ENCODE data around the gene CYB561D2.

The CYB561D2 gene

DNA sequence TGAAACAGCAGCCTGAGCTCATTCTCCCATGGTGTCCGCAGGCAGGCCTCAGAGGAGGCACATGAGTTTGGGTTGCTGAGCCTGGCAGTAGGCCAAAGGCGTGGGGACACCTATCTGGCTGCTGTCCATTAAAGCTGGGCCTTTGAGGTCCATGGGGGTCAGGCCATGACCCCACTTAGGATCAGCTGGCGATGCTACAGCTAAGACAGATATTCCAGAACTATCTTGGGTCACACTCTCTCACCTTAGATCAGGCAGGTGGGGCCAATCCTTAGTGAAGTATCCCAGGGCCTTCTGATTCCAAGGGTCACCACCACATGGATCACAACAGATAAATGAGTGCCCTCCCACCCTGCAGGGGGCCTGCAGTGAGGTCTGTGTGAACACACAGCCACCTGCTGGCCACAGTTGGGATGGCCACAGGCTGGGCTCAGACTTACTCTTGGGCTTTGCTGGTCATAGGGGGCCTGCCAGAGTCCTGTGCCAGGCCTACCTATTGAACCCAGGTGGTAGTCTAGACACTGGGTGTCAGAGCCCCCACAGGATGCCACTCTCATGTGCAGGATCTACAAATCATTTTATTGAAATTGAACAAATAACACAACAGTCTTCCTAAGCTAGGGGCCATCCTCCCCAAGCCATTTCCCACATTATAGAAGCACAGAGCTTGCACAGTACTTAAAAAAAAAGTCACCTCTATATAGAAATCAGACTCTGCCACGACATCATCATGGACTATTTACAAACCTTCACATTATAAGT, 26.1 kb upstream of the CYB561D2 start:
- DNase-seq = peak; percentile 57

DNA sequence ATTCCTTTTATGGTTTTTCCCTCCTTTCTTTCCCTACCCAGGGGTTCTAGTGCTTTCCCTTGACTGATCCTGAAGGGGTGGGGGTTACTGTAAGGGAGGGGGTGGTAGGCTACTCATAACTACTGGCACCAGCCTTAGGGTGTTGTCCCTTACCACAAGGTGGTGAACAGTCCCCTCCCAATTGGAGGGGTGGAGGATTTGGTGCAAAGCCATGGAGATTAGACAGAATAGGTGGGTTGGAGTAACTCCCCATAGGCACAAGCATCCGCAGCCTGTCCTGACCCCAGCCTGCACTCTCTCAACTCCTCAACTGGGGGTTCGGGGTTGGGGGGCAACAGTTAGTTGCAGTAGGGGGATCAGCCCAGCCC, 25.6 kb upstream of the CYB561D2 start:
- DNase-seq = no peak

DNA sequence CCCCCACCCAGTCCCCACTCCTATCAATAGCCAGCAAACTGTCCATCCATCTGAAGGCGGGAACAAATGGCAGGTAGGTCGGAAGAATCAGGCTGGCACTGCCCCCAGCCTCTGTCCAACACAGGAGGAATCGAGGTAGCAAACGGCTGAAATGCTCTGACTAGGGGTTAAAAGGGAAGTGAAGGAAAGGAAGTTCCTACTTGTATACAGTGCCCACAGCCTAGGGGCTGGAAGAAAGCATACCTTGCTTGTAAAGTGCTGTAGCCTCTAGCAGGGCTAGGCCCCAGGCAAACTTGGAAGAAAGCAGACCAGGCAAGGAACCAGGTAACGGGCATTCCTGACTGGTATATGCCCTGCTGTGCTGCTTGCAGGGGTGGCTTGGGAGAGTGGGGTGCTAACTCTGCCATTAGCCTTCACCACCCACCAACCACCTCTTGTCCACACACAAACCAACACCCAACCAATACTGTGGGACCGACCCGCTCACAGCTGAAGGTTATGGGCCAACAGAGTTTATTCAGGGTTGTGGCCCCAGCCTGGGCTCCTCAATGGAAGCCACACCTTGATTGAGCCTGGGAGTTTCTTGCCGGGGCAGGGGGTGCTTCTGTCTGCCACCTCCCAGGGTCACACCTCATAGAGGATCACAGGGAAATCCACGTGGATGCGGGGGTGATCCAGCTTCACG, 25.0 kb upstream of the CYB561D2 start:
- no peak for DNase-seq

DNA sequence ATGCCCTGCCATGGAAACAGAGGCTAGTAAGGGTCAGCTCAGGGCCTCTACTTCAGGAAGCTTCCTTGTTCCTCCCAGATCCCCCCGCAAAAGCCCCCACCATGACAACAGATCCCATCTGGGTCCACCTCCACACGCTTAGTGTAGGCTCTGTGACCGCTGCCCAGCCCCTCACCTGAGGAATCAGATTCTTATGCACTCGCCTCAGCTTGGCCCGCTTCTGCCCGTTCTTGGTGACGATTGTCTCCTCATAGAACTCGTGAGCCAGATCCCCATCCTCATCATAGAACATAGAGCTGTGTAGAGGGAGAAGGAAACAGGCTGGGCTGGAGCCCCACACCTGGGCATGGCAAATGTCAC, 24.5 kb upstream of the CYB561D2 start:
- DNase-seq = no peak

DNA sequence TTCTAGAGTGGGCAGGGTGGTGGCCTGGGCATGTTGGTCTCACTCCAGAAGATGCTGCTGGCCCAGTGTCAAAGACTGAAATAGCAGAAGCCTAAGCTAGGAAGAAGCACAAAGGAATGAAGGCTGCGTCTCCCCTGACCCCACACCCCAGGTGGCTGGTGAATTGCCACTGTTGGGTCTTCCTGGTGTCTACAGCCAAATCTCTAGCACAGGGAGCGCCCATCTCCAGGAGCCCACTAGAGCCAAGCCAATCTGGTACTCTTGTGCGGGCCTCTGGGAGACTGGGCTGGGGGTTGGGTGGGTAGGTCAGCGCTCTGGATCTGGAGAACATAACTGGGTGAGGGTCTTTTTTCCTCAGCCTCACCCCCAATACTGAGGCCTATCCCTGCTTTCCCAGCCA, 23.5 kb upstream of the CYB561D2 start:
- DNase-seq = no peak

DNA sequence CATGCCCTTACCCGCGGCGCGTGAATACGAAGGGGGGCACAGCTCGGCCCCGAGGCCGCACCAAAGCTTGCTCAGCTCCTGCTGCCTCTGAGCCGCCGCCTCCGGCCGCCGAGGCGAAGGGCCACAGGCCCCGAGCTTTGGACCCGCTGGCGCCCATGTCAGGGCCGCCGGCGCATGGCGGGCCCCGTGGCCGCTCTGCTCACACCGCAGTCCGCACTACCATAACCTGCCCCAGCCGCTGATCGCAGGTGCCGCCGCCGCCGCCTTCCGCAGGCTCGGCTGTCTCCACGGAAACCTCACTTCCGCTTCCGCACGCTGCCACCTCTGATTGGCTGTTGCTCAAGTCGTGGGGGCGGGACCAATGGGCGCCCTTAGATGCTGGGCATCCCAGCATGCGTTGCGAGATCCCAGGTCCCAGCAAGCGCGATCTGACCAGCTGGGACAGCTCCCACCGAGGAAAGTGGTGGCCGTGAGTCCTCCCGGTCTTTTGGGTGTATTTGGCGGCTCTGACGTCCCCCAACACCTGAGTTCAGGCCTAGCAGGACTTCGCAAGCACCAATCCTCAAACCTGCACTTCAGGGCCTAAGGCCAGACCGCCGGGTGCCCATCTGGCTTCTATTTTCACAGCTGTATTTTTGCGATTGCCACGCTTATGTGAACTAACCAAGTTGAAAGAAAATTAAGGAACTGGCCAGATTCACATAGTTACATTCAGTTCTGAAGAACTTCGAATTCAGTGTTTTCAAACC, 22.5 kb upstream of the CYB561D2 start, which contains the start of gene TUSC2:
TSS of gene TUSC2 (minus strand) at position 281 of the 749 bp plus-strand sequence. CDS start at position 157, 124 bp downstream.
- DNase-seq = peak; percentile 93

DNA sequence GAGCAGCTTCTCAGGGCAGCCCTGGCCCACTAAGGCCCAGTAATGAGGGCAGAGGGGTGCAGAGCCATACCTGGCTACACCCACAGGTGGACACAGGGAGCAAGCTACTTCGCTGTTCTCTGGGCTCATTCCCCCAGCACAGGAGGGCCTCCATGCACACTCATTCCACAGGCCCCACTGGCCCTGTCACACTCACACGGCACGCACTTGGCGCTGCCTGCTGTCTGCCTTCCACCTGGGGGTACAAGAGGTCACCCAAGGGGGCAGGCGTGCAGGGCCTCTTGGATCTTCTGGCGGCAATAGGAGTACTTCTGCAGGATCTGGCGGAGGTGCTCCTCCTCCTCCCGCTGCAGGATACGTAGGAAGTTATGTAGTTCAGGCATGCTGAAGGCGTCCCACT, 20.3 kb upstream of the CYB561D2 start:
- DNase-seq = no peak

DNA sequence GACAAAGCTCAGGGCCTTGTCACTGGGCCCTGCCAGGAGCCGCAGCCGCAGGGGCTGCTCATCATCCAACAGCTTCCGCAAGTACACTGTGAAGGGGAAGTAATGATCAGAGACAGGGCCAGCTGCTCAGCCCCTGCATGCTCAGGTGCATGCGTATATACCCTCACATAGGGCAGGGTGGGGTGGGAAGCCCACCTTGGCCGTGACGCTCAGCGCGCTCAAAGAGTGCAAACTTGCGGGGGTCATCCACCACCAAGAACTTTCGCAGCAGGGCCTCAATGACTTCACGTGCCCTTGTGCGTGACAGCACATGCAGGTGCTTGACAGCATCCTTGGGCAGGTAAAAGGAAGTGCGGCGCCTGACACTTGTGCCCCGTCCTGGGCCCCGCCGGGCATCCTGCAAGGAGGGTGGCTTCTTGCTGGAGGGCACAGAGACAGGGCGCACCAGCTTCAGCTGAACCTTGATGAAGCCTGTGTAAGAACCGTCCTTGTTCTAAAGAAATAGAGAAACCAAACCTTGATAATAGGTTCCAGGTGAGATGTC, 19.2 kb upstream of the CYB561D2 start:
- DNase-seq = no peak

DNA sequence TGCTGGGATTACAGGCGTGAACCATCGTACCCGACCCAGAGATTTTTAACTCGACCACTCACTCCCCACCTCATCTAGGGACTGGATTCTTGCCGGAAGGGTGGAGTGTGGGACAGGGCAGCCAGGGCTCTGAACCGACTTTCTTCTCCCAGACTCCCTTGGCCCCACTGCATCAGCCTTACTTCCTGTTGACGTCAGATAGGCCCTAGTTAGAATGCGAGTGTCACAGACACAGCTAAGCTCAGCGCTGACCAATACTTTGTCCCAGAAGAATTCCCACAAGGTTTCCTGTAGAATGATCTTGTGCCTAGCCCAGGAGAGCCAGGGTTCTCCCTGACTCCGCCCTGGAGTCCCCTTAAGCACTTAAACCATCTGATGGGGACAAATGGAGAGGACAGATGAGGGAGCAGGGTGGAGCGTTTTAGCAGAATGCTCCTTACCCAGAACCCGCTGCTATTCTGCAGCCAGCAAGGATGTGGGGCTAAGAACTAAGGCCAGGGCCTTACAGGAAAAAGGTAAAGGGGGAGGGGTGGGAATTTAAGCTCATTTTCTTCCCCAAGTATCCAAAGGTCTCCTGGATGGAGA, 16.8 kb upstream of the CYB561D2 start:
- DNase-seq = peak; percentile 41

DNA sequence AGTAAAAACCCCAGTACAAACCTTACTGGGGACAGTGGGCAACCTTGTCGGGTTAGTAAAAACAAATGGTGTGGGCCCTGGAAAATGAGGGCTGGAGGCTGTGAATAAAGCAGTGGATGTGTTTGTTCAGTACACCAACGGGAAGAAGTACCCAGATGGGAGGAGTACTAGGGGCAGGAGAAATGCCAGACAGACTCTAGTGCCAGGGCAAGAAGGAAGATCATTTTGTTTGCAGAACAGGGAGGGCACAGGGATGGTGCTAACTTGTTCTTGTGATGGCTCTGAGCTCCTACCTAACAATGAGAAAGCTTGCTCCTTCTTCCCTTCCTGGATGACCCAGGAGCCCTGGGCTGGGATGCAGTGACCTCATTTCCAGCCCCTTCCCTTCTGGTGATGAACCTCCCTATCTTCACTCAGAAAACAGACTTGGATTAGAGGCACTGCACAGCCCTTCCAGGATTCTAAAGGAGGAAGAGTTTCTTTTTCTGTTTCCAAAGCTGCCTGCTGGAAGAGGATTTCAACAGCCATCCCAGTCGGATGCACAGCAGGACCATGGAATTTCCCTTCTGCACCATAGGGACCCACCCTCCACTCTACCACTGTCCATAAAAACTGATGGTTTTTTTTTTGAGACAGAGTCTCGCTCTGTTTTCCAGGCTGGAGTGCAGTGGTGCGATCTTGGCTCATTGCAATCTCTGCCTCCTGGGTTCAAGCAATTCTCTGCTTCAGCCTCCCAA, 16.2 kb upstream of the CYB561D2 start:
- DNase-seq = no peak

DNA sequence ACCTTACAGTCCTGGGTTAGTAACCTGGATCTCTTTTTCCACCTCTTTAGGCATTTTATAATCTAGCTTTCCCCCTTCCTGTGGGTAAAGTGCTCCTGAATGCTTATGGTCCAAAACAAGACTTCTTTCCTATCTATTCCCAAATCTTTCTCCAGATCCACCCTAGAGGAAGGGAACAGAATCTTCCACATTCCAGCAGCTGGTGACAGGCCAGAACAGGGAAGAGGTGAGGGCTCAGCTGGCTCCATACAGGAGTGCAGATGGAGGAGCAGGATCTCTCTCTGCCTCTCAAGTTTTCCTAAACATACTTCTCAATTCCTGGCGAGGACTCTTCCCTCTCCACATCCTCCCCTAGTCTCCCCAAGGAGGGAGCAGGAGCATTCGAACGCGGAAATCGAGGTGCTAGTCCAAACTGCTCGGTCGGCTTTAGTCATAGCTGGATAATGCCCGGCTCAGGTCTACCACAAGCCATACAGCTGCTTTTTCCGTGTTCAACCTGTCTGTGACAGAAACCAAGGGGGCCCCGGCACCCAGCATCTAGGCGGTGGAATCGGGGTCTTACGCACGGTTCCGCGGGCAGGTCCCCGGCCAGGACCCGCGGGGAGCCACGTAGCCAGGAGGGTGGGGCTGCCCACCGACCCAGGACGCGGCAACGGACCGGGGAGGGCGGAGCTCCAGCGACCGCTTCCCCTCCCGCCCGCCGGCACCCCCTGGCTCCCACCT, 14.0 kb upstream of the CYB561D2 start:
- peak; percentile 12 for DNase-seq

DNA sequence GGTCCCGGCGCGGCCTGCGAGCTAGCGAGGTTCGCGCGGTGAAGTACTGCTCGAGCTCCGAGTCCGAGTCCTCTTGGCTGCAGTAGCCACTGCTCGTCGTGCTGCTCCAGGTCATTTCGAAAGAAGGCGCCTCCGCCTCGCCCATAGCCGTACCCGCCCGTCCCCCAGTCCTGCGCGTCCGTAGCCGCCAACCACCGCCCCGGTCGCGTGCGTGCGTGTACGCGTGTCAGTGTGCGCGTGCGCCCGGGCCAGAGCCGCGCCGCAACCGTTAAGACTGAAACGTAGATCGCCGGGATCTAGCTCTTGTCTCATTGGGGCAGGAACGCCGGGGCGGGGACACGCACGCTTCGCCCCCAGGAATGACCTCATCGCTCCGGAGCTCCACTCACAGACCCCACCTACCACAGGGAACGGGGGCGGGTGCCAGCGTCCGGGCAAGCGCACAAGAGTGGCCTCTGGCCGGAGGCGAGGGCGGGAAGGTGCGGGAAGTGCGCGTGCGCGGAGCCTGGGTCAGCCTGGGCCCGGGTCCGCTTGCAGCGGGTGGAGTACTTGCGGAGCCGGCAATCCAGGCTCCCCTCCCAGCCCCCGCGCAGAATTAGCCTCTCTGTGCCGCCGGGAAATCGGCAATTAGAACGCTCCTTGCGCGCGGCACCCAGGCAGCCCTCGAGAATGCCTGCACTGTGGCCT, 13.3 kb upstream of the CYB561D2 start:
- peak; percentile 99 for DNase-seq

DNA sequence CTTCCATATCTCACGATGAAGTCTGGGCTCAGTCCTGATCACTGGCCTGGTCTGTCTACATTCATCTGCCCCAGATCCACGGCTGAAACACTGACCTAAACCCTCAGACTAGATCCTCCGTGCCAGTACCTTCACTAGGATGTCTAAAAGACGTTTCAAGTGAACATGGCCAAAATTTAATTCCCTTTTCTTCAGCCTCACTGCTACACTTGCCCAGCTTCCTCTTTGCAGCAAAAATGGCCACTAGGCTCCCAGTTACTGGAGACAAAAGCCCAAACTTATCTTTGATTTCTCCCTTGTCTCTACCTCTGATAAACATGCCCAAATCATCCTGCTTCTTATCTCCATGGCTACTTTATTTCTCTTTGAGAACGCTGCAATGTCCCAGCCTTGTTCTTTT, 11.7 kb upstream of the CYB561D2 start:
- DNase-seq = no peak

DNA sequence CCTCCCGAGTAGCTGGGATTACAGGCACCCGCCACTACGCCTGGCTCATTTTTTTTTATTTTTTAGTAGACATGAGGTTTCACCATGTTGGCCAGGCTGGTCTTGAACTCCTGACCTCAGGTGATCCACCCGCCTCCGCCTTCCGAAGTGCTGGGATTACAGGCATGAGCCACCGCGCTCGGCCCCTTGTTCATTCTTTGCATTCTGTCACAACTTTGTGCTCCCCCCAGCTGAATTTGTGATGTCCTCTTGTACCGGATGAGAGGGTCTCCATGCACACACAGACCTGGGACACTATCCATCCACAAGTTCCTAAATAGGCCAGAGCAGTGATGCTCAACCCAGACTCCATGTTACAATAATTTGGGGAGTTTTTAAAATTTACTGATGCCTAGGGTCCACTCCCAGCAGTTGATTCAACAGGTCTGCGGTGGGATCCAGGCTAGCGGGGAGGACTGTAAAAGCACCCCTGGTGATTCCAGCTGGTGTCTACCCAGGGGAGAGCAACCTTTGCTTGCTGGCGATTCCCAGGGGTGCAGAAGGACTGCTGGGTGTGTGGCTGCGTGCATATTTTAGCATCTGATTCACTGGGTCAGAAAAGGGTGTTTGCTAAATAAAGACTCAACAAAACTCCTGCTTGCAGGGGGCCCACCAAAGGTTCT, 11.0 kb upstream of the CYB561D2 start:
- peak; percentile 66 for DNase-seq

DNA sequence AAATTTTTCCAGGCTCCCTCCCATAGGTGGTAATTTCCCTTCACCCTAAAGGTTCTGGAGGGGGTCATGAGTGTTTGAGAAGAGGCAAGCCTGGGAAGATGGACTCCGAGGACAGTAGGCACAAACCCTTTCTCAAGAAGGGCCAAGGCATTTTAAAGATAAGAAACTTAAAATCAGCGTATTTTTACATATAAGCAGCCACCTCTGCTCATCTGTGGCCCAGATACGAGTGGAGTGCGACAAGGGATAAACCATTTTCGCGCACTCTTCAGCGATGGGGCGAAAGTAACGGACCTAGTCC, 10.6 kb upstream of the CYB561D2 start:
- no peak for DNase-seq

DNA sequence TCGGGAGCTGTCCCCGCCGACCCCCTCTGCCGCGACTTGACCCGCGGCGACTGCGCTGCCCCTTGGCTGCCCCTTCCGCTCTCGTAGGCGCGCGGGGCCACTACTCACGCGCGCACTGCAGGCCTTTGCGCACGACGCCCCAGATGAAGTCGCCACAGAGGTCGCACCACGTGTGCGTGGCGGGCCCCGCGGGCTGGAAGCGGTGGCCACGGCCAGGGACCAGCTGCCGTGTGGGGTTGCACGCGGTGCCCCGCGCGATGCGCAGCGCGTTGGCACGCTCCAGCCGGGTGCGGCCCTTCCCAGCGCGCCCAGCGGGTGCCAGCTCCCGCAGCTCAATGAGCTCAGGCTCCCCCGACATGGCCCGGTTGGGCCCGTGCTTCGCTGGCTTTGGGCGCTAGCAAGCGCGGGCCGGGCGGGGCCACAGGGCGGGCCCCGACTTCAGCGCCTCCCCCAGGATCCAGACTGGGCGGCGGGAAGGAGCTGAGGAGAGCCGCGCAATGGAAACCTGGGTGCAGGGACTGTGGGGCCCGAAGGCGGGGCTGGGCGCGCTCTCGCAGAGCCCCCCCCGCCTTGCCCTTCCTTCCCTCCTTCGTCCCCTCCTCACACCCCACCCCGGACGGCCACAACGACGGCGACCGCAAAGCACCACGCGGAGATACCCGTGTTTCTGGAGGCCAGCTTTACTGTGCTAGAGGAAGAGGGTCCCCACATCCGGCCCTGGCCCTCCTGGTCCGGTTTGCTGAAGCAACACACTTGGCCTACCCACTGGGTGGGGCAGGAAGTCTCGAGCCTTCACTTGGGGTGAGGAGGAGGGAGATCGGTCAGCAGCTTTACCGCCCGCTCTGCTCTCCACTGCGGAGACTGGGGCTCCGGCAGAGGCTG, 10.0 kb upstream of the CYB561D2 start, which contains the start of gene RASSF1:
TSS of gene RASSF1 (minus strand) at position 389 of the 882 bp plus-strand sequence. CDS start at position 358, 31 bp downstream.
- peak; percentile 65 for DNase-seq

DNA sequence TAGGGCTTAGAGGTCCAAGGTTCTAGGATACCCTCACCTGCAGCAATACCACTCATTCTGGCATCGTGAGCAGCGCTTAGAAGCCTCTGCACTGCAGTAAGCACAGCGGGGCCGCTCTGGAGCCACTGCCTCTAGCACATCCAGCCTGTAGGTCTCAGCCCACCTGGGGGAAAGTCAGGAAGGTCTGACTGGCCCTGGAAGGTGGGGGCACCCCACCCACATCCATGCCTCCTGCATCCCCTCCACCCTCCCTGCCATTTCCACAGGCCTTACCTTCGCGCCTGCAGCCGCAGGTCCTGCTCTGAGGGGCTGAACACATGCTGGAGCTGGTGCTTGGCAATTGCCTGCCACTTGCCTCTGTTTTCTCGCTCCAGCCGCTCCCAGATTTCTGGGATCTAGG, 9.1 kb upstream of the CYB561D2 start:
- DNase-seq = no peak

DNA sequence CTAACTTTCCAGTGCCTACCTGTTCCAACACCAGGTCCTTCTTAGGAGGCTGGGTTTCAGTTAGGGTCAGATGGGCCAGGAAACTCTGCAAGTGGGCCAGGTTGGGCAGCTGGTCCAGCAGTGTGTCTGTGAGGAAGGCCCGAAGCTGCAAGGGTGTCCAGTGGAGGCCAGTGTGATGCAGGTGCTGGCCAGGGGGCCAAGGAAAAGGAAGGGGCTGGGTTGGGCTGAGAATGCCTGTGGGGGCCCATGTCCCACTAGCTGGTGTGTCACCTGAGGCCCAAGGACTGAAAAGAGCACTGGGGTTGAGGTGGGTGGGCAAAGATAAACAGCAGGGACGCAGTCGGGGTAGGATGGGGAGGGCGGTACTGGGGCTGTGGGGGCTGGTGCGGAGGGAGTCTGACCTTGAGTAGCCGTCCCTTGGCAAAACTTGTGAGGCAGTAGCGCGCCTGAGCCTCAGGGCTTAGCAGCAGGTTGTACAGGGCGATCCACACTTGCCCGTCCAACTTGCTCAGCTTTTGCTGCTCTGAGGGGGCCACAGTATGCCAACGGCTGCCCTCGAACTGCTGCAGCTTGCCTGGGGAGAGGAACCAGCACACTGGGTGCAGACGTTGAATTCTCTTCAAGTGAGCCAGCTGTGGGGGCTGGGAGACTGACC, 8.5 kb upstream of the CYB561D2 start:
- no peak for DNase-seq
